Measurements from ENCODE around the gene SLC25A21.
A peak's percentile ranks its signal among the peaks of the same experiment; 100 is the strongest.

Gene SLC25A21

DNA sequence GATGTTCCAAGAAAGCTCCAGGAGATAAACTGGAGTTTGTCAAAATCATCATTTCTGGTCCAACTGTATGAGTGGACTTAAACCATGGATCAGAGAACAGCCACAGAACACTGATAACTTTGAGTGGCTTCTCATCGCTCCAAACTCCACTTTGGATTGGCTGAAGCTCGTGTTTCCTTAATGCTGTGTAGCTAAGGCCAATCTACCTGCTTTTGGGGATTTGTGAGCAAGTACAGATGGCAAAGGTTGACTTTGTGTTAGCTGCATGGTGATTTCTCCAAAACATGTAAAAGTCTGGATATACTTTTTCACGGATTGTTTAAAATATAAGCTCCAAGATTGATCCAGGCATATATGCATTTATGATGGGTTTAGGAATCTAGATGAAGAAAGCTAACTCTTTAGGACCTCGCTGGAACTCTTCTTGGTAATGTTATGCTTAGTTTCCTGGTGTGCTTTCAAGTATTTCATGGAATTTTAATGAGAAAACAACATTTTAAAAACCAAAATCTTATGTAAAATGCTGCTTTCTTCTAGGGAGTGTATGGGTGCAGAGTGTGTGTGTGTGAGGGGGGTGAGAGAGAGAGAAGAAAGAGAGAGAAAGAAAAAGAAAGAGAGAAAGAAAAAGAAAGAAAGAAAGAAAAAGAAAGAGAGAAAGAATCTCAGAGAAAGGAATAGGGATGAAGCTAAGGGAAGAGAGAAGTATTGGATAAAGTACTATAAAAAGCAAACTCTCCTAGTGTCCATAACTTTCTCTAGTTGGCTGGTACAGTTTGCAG is 522.3 kb downstream of the SLC25A21 start:
- no peak overlapping the region for H3K4me3 ChIP-seq (ENCODE audit: low read depth, low read length)
- TF ChIP-seq, protein P1, sequence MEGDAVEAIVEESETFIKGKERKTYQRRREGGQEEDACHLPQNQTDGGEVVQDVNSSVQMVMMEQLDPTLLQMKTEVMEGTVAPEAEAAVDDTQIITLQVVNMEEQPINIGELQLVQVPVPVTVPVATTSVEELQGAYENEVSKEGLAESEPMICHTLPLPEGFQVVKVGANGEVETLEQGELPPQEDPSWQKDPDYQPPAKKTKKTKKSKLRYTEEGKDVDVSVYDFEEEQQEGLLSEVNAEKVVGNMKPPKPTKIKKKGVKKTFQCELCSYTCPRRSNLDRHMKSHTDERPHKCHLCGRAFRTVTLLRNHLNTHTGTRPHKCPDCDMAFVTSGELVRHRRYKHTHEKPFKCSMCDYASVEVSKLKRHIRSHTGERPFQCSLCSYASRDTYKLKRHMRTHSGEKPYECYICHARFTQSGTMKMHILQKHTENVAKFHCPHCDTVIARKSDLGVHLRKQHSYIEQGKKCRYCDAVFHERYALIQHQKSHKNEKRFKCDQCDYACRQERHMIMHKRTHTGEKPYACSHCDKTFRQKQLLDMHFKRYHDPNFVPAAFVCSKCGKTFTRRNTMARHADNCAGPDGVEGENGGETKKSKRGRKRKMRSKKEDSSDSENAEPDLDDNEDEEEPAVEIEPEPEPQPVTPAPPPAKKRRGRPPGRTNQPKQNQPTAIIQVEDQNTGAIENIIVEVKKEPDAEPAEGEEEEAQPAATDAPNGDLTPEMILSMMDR (IDR thresholded peaks at IDR 0.05; ENCODE audit: low read depth, low read length, missing control alignments): no peak
- no peak for DNase-seq (ENCODE audit: low read depth)

DNA sequence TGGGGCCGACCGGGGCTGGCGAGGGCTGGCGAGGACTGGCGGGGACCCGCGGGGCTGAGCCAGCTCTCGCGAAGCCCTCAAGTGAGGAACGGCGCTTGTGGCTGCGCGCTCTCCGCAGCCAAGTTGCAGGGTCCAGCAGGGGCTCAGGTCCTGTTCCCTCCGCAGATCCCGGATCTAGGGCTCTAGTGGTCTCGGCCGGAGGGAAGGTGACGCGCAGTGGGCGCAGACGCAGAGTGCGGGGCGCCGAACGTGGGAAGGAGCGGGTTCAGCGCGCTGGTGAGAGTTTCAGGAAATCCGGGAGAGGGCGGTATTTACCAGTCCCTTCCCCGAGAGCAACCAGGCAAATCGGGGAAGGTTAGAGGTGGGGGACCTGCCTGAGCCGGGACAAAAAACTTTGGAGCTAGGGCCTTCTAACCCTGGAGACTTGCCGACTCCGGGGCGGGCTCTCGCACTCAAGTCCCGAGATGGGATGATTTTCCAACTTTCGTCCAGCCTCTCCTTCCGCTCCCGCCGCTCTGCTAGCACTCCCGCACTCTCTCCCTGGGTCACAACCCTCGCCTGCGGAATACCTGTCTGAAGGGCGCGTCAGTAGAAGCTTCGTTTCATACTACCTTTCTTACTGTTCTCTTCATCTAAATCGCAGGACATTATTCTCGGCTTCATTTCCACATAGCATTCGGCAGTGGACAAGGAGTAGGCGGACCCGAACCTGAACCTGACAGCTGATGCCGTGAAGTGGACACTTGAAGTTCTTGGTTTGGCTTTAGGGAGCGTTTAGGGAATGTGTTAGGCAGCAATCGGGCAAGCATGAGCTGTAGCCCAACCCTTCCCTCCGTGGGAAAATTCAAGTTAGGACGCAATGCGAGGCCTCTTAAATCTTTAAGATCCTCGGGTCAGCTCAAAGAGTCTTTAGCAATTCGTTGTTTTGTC is 524.3 kb downstream of the SLC25A21 start:
- TF ChIP-seq, protein P1 (IDR thresholded peaks at IDR 0.05; ENCODE audit: low read depth, low read length, missing control alignments): peak; percentile 3
- H3K4me3 ChIP-seq (ENCODE audit: low read depth, low read length): no peak overlapping the region
- DNase-seq (ENCODE audit: low read depth): no peak

DNA sequence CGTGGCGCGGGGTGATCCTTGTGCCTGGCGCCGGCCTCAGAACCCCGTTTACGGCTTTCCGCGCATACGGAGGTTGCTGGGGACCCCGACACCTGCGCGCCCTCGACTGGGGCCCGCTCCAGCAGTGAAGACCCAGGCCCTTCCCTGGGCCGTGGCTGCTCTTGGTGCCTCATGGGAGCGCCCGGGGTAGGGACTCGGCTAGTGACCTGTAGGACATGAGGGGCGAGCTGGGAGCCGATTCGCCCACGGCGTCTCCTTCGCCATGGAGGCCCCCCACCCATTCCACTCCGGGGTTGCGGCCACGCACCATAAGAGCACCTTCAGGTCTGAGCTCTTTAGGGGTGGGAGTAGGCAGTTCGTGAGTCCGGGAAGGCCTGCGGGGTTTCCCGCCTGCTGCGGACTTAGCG is 525.0 kb downstream of the SLC25A21 start:
- TF ChIP-seq, protein P1 (IDR thresholded peaks at IDR 0.05; ENCODE audit: low read depth, low read length, missing control alignments): no peak
- DNase-seq (ENCODE audit: low read depth): no peak
- H3K4me3 ChIP-seq (ENCODE audit: low read depth, low read length): no peak overlapping the region

DNA sequence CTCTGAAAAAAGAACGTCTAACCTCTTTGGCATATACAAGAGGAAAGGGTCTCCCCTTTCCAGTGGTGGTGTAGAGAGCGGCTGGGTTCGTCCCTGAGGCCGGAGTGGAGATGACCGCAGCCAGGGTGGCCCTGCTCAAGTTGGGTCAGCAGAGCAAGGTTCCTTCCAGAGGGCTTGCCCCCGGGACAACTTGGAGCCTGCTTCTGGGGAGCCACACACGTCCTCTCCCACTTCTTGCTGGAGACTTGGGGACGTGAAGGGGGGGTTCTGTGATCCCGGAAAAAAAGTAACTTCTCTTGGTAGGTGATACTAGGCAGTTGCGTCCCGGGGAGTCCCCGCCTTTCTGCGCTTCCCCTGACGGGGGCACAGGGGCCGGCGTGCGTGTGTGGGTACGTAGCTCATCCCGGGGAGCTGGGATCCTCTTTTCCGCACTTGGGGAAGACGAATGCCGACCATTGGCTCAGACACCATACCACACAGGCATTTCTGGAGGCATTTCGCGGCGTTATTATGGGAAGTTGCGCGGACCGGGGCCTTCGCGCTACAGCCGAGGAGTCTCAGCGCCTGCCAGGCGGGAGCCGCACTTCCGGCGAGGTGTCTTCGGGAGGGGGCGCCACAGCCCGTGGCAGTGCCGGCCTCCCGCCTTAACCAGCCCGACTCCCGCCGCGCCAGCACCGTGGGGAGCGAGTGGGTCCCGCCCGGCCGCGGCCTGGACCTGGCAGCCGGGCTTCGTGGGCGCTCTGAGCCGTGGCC is 525.6 kb downstream of the SLC25A21 start:
- H3K4me3 ChIP-seq (ENCODE audit: low read depth, low read length): no peak overlapping the region
- TF ChIP-seq, protein P1 (IDR thresholded peaks at IDR 0.05; ENCODE audit: low read depth, low read length, missing control alignments): no peak
- DNase-seq (ENCODE audit: low read depth): no peak

DNA sequence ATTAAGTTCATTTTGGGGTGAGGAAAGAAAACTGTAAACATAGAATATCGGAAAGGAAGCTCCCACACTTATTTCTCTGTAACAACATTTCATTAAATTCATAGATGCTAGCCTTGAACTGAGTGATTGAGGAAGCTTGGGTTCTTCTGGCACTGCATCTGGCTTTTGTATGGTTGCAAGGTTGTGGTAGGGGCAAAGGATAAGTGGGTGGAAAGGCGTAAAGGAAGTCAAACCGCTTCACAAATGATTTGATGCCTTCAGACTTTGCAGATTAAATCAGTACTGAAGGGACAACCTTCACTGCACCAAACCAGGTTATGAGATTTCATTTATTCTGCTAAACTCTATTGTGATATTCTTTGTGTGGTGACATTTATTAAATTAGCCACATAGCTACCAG is 538.8 kb downstream of the SLC25A21 start:
- no peak for DNase-seq (ENCODE audit: low read depth)
- TF ChIP-seq, protein P1 (IDR thresholded peaks at IDR 0.05; ENCODE audit: low read depth, low read length, missing control alignments): no peak
- H3K4me3 ChIP-seq (ENCODE audit: low read depth, low read length): no peak overlapping the region

Measured in GM12864 (cell line).